Left lung (tissue), 10 donors: ENCODE results near the gene UBXN11. TPM values are rescaled to one million over a fixed set of nuclear protein-coding genes. Genes with fewer than 3 reads are reported as not detected.

ENCODE experiments used
- ATAC-seq: fragments of 200-7000 bp; cut with Tn5 transposase; one replicate; pipeline ENCODE4 v1.9.1; 2020; ENCODE audit warnings: moderate library complexity
- DNase-seq, 4 donors: peaks; one replicate each; pipeline ENCODE4 v3.0.0-alpha.2; 2013 to 2020
- H3K27ac ChIP-seq, 2 donors: fragments of 200-600 bp; sonication (generic) in 1 of 2; one replicate each; pipeline versions ENCODE4 v1.5.0 to v1.8.0; 2020 to 2021
- H3K27me3 ChIP-seq, 2 donors: fragments of 200-600 bp; sonication (generic) in 1 of 2; one replicate each; pipeline versions ENCODE4 v1.5.0 to v1.8.0; 2020 to 2021
- H3K36me3 ChIP-seq, 2 donors: fragments of 200-600 bp; sonication (generic) in 1 of 2; one replicate each; pipeline versions ENCODE4 v1.5.0 to v1.8.0; 2020 to 2021
- H3K4me1 ChIP-seq, 2 donors: fragments of 200-600 bp; one replicate each; pipeline ENCODE4 v1.8.0; 2021
- H3K4me3 ChIP-seq, 2 donors: fragments of 200-600 bp; sonication (generic) in 1 of 2; one replicate each; pipeline versions ENCODE4 v1.5.0 to v1.8.0; 2020 to 2021; ENCODE audit warnings: mild to moderate bottlenecking in 1 of 2
- H3K9me3 ChIP-seq, 2 donors: fragments of 200-600 bp; sonication (generic) in 1 of 2; one replicate each; pipeline versions ENCODE4 v1.5.0 to v1.8.0; 2020 to 2021
- CTCF ChIP-seq, 2 donors: fragments of 200-600 bp; sonication (generic) in 1 of 2; IDR thresholded peaks; one replicate each; pipeline versions ENCODE4 v1.5.0 to v1.8.0; 2021; ENCODE audit warnings: antibody characterized with exemption in 2 of 2
- intact Hi-C, 2 donors: fragments of 100-400 bp; cut with DNase I; formaldehyde crosslinking; loops; one replicate each; pipeline versions ENCODE4 v1.11.2 to v1.14.2; 2022
- polyA plus RNA-seq, 6 donors: library from polyadenylated mRNA; unstranded; fragments of 120-200 nt; gene quantifications; one replicate each; pipeline ENCODE4 v1.2.1, GENCODE V29; 2013; ENCODE audit not compliant: insufficient read length in 6 of 6
- total RNA-seq, 2 donors: library from RNA; stranded (reverse); fragmentation: NEBNext Ultra II Directional; extraction: Animal tissue kit (Norgen Biotek cat#: 25700); gene quantifications; one replicate each; pipeline ENCODE4 v1.2.1, GENCODE V29; 2021
- donor health status: DM: no; HTN: yes; CAD: no.
- donor health status: DM: no; HTN: no; CAD: no.

UBXN11 gene
- total and polyA plus RNA-seq, 8 donors, result 23.0 to 43.1 (median 26.1) TPM

DNA sequence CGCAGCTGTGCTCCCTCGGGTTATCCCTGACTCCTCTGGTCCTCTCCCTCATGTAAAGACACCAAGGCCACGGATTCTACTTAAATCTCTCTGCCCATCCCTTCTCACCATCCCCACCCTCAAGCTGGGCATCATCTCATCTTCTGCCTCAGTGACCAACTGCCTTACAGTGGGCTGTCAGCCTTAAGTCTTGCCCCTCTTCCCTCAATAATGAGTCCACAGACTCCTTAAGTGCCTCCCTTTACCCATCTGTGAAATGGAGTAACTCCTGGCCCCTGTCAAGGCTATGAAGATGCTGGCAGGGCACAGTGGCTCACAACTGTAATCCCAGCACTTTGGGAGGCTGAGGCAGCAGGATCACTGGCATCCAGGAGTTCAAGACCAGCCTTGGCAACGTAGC lies 14.5 kb downstream of the UBXN11 start:
- Histone ChIP-seq H3K4me1 (peaks cover 0 to 60% of the 10 kb centered on the region in 2 donors), H3K27me3 (no peaks in the 10 kb centered on the region), H3K9me3 (no peaks in the 10 kb centered on the region), H3K27ac (peak overlapping the region in 1 of 2 donors; percentile 98), H3K4me3 (no peak overlapping the region), H3K36me3 (peaks cover 0 to 18% of the 10 kb centered on the region in 2 donors)
- intact Hi-C loops, result no loop called here
- ATAC-seq (no peak), DNase-seq (no peak)
- no peak for TF ChIP-seq CTCF (IDR thresholded peaks at IDR 0.05)

DNA sequence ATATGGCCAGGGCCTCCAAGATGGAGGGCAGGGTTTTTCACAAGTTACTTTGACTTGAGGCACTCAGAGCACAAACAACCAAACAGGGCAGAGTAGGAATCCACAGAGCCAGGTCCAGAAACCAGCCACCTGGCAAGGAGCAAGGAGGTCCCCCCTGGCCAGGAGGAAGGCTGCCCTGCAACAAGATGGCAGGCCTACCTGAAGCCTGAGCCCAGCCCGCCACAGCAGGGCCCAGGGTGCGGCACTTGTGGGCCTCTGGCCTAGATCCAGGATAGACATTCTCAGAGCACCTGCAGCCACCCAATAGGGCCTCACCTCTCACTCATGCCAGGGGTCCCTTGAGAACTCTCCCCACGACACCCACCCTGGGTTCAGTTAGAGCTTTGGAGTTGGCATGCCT lies 15.0 kb downstream of the UBXN11 start:
- H3K27ac ChIP-seq, result peak overlapping the region in 1 of 2 donors; percentile 98
- peaks cover 0 to 65% of the 10 kb centered on the region in 2 donors for H3K4me1 ChIP-seq
- intact Hi-C loops, result no loop called here
- DNase-seq (no peak), ATAC-seq (no peak)
- H3K4me3 ChIP-seq, result no peak overlapping the region
- TF ChIP-seq CTCF (IDR thresholded peaks at IDR 0.05), result no peak
- H3K36me3 ChIP-seq, result peaks cover 0 to 12% of the 10 kb centered on the region in 2 donors
- no peaks in the 10 kb centered on the region for H3K9me3 ChIP-seq
- no peaks in the 10 kb centered on the region for H3K27me3 ChIP-seq

- Histone ChIP-seq H3K27me3 (no peaks in the 10 kb centered on the region), H3K27ac (peak overlapping the region; percentile 26 to 98)
- intact Hi-C loops, result no loop called here
Observed at GRCh38 chr1:26290882-26291261, 15.6 kb downstream of the UBXN11 start.

GRCh38 chr1:26290122-26290881 lies 16.1 kb downstream of the UBXN11 start:
- H3K36me3 ChIP-seq, result peaks cover 0 to 4% of the 10 kb centered on the region in 2 donors
- H3K27me3 ChIP-seq, result no peaks in the 10 kb centered on the region
- ATAC-seq (peak; percentile 30), DNase-seq (no peak)
- intact Hi-C loops, result no loop called here
- TF ChIP-seq CTCF (IDR thresholded peaks at IDR 0.05), result no peak
- H3K27ac ChIP-seq, result peak overlapping the region; percentile 67 to 98
- H3K4me3 ChIP-seq, result no peak overlapping the region
- no peaks in the 10 kb centered on the region for H3K9me3 ChIP-seq
- peaks cover 0 to 77% of the 10 kb centered on the region in 2 donors for H3K4me1 ChIP-seq

More at GRCh38 chr1:26290882-26291261, 15.6 kb downstream of the UBXN11 start:
- Histone ChIP-seq H3K36me3 (peaks cover 0 to 7% of the 10 kb centered on the region in 2 donors), H3K9me3 (no peaks in the 10 kb centered on the region), H3K4me1 (peaks cover 0 to 71% of the 10 kb centered on the region in 2 donors), H3K4me3 (no peak overlapping the region)
- DNase-seq (no peak), ATAC-seq (no peak)
- TF ChIP-seq CTCF (IDR thresholded peaks at IDR 0.05), result no peak

- Histone ChIP-seq H3K4me3 (no peak overlapping the region), H3K27me3 (no peaks in the 10 kb centered on the region), H3K4me1 (peaks cover 4 to 86% of the 10 kb centered on the region in 2 donors), H3K36me3 (peaks cover 0 to 5% of the 10 kb centered on the region in 2 donors), H3K27ac (peak overlapping the region; percentile 67 to 98), H3K9me3 (no peaks in the 10 kb centered on the region)
- peak; percentile 41 for ATAC-seq
- DNase-seq, result peak in 2 of 4 donors; percentile 69 to 88
- TF ChIP-seq CTCF (IDR thresholded peaks at IDR 0.05), result no peak
- intact Hi-C loops, result no loop called here
Observed at GRCh38 chr1:26289158-26290059, 17.0 kb downstream of the UBXN11 start.
